Retina (tissue), 1 donor: ENCODE data around the gene NEK6.

Source experiments
- DNase-seq: peaks from one replicate; pipeline ENCODE4 v3.0.0-alpha.2; 2016

Gene NEK6

DNA sequence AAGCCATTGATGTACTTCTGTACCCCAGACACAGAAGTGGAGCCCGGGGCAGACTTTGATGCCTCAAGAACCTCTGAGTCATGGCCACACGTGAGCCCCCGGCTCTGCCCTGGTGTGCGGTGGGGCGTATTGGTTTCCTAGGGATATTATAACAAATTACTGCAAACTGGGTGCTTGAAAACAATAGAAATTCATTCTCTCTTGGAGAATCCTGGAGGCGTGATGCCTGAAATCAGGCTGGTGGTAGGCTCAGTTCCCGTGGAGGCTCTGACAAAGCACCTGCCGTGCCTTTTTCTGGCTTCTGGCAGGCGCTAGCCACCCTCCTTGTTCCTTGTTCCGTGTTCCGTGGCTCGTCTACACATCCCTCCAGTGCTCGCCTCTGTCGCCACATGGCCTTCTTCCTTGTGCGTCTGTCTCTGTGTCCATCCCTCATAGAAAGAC, 24.2 kb downstream of the NEK6 start:
- DNase-seq: no peak

DNA sequence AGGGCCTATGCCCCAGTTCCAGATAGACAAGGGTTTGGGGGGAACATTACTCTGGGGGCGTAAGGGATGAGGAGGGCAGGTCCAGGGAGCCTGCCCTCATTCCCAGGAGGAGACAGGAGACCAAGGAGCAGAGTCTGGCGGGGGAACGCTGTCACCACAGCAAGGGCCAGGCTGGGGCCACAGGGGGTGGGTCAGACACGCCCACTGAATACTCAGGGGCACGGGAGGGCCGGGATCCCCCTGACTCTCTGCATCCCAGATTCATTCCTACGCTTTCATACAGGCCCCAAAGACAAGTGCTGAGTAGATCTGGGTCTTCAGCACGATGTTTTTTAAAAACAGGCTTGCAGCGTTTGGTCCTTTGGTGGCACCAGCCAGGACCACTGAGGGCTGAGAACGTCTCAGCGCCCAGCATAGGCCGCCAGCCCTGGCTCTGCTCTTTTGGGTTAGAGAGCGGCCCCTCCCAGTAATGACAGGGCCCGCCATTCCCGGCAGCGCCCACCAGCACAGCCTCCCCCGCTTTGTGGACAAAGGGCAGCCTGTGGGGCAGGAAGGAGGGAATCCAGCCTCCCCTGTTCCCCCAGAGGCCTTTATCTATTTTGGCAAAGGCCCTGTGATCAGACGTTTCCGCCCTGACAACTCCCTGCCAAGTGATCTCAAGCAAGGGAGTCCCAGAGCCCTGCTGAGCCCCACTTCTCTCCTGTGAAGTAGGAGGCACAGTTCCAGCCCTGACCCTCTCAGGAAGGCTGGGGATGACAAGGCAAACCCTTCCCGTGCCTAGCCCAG, 24.9 kb downstream of the NEK6 start:
- DNase-seq: no peak

DNA sequence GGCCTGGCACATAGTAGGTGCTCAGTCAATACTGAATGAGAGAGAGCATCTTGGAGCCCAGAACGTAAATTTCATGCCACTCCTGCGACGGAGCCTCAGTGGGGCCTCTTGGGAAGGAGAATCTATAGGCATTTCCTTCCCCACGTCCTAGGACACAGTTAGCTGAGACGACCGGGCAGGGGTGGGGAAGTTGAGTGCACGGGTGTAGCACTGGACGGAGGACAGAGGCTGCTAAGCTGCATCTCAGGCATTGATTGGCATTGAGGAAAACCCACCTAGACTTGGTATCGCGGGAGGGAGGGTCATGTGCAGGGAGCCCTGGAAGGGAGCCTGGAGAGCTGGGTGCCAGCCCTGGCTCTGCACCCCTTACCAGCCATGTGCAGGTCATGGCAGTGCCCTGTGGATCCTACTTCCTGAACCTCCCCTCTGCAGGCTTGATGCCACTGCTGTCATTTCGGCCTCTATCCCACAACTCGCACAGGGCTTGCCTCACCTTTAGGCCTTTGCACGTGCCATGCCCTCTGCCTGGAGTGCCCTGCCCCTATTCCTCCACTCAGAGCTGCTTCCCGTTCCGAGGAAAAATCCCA, 25.6 kb downstream of the NEK6 start:
- no peak for DNase-seq

DNA sequence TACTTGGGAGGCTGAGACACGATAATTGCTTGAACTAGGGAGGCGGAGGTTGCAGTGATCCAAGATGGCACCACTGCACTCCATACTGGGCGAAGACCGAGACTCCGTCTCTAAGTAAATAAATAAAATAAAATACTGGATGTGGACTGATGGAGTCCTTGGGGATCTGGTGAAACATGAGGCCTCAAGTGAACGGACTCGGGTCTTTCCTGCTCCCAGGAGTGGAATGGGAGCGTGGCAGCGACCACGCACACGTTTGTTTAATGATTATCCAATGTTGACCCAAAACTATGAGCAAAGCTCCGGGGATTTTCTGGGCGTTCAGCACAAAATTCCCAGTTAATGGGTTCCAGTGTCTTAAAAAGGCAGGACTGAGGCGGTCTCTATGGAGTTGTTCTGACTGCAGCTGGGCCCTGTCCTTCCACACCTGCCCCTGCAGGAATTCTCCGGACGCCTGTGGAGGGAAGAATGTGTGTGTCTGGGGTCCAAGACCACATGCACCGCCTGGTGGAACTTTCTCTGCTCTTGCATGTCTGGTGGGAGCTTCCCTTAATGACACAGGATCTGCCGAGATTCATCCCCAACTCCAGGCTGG, 26.6 kb downstream of the NEK6 start:
- no peak for DNase-seq

DNA sequence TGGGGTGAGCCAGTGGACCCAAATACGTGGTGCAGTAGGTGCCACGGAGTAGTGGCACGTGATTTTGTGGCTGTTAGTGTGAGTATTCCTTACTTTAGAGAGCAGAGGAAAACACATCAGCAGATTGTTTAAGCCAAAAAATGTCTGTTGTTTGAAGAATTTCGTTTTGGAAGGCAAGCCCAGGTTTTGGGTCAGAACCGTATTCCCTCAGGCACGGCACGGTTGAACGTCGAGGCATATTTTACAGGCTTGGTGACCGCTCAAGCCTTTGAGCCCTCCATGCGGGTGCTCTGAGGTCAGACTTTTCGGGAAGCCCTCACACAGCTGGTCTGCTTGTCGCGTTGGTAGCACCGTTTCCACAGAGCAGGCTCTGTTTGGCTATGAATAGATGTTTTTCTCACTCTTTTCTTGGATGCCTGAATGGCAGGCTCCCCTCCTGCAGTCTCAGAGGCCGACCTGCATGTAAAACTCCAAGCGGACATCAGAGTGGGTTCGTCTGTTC, 27.2 kb downstream of the NEK6 start:
- DNase-seq: no peak

DNA sequence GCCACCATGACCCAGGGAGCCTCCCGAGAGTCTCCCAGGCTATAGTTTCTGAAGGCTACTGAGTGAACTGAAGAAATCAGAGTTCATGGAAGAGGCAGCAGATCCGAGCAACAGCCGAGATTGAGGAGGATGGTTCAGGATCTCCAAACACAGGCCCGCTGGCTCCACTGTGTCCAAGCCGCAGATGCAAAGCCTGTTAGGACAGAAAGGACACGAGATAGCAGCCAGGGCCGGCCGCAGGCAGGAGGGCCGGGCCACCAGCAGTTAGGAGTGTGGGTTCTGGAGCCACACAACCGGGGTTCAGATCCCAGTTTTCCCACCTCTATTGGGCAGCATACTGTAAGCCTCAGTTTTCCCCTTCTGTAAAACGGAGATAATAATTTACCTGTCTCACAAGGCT, 27.7 kb downstream of the NEK6 start:
- no peak for DNase-seq

DNA sequence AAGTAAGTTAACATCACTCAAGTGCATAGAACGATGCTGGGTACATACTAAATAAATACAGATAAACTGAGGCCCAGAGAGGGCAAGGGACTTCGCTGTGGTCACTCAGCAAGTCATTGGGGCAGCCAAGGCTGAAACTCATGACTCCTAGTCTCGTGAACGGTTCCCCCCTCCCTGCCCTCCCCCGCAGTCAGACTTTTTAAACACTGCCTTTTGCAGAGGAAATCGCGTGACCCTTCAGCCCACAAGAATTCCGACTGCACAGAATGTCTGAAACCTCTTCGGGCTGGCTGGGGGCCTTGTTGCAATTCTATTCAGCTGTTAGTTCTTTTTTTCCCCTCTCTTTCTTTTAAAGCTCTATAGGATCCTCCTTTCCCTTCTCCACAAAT, 28.1 kb downstream of the NEK6 start:
- DNase-seq: no peak

DNA sequence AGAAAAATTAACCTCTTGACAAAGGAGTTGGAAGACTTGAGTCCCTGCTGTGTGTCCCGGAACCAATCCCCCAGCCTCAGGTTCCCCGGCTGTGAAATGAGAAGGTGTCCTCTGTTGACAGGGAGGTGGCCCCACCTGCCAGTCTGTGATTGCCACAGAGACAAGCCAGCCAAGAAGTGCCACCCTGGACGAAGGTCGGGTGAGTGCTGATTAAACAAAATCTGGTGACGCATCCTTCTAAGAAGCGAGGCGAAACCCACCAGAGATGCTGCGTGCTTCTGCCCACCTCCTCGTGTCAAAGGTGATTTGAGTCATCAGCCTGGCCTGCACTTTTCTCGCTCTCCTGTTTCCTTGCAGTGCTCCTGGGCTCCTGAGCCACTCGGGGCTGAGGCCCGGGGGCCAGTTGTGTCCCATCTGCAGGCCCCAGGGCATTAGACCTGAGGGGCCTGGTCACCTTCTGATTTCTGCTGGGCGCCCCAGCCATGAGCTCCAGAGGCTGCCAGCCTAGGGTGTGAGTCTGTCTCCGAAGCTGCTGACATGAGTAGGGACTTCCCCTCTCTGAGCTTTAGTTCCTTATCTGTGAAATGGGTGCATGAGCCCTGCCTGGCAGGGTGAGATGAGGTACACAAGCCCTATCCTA, 28.7 kb downstream of the NEK6 start:
- DNase-seq: no peak

DNA sequence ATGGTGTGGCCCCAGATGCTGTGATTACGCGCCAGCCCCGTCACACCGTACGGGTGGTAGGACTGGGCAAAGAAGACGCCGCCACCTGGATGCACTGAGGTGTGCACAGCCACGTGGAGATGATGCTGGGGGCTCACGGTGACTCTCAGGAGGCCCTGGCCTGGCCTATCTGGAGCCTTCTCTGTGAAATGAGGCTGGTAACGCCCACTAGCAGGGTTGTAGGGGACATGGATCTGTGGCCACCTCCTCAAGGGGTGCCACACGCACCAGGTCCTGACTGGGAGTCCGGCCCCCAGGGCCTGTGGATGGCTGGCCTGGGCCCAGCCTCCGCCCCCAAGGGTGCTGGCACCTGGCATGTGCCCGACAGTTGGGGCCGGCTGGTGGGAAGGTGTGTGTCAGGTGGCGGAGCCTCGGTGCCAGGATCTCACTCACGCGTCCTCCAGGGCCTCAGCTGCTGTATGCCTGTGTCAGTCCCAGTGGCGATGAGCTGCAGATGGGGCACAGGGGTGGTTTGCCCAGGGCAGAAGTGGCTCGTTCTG, 32.4 kb downstream of the NEK6 start:
- no peak for DNase-seq

DNA sequence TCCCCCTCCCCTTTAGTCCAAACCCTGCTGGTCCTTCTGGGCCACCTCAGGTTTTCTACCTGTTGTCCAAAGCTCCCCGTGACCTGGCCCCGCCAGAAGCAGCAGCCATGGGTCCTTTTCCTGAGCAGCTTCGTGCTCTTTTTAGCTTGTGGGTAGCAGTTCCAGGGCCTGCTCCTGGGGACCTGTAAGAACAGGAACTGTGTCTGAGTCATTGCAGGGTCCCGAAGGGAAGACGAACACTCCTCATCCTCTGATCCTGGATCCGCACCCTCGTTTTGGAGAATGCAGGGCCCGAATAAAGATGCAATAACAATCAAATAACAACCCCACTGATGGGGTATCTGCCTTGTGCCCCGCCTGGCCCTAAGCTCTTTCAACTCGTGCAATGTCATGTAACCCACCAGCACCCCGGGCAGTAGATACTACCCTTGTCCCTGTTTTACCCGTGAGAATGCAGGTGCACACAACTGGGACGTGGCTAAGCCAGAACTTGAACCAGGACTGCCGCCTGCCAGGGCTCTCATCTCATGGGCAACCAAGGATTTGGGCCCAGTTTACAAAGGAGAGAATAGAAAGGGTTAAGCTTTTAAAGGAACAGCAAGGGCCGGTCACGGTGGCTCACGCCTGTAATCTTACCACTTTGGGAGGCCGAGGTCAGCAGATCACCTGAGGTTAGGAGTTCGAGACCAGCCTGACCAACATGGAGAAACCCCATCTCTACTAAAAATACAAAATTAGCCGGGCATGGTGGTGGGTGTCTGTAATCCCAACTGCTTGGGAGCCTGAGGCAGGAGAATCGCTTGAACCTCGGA, 33.2 kb downstream of the NEK6 start:
- DNase-seq: no peak

DNA sequence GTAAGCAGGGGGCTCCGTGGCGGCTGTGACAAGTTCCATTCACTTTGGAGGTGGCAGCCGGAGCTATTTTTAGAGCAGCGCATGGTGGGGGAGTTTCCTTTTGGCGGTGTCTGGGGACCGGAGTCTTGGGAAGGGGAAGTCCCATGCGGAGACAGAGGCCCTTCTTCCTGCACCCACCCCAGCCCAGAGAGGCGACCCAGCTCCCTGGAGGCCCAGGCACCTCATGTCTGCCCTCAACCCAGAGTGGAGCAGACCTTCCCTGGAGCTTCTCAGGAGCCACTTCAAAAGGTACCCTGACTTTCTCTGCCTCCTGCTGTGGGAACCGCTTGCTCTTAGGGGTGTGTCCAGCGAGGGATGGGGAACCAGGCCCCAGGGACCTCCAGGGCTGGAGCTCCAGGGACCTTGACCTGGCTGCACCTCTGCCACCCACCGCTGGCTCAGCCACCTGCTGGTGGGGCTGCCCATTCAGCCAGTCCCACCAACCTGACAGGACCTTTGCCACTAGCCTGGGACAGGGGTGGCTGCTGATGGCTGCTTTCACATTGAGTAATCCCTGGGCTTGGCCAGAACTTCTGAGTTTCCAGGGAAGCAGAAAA, 34.1 kb downstream of the NEK6 start:
- DNase-seq: no peak

DNA sequence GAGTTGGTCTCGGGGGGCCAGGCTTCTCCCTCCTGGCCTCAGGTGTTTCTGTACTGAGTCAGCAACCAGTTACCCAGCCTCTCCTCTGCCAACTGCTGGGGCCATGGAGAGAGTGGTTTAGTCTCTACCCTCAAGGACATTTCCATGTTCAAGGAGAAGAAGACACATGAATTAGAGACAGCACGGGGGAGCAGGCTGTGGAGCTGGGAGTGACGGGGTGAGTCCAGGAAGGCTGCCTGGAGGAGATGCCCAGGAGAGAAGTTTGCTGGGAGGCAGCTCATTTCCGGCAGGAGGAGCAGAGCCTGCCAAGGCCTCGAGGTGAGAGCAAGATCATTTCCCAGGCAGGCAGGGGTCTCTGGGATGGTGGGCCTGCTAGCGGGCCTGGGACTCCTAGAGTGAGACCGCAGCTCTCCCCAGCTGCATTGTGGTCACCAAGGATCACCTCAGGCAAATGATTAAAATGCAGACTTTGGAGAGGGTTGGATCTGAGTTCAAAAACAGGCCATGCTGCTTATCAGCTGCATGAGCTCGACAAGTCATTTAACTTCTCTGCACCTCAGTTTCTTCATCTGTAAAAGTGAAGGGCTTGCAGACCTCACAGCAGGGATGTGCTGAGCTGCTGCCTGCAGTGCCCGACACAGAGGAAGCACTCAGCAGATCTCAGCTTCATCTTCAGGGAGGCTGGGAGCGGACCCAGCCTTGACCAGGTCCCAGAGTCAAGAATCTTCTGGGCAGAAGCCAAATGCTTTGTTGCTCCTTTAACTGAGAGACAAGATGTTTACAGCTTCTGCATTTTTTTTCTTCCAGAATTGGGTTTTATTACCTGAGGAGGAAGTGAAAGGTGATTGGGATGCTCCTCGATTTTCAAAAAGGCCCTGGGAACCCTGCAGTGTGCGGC, 35.2 kb downstream of the NEK6 start:
- DNase-seq: no peak

DNA sequence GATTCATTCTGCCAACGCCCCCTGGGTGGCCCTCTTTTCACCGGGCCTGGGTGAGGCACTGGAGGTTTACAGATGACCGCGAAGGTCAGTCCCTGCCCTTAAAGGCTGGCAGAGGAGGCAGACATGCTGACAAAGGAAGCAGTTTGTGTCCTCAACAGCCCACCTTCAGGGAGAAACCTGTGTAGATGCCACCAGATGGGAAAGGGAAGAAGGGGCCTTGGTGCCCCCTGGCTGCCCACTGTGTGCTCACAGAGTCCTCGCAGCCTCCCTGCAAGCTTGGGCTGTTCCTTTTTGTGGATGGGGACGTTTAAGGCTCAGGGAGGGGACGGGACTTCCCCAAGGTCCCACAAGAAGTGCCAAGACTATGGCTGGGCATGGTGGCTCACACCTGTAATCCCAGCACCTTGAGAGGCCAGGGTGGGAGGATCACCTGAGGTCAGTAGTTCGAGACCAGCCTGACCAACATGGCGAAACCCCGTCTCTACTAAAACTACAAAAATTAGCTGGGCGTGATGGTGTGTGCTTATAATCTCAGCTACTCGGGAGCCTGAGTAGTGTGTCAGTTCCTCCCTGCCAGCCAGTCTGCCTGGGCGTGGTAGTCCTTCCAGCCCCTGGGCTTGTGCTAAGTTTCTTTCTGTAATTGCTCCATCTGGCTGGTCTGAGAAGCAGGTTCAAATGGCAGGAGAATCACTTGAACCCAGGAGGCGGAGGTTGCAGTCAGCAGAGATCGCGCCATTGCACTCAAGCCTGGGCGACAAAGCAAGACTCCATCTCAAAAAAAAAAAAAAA, 36.2 kb downstream of the NEK6 start:
- DNase-seq: no peak

DNA sequence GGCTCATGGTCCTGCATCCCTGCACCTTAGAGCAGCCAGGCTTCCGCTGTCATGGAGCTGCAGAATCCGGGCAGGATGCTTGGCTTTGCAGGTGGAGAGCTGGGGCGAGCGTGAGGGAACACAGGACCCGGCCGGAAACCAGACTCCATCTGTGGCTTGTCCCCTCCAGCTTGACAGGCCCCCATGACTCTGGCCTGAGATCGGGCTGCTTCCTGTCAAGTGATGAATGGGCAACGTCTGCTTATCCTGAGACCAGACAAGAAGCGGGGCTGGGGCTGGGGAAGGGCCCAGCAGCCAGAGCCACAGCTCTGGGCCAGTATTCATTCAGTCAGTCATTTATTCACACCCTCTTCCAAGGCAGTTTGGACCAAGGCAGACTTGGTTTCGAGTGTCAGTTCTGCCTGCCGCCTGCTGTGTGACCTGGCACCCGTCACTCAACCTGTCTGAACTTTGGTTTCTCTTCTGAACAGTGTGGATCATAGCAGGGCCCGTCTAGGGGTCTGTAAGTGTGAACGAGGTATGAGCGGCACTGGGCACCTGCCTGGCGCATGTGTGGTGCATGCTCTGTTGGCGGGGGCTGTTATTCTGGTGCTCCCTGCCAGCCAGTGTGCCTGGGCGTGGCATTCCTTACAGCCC, 37.5 kb downstream of the NEK6 start:
- no peak for DNase-seq

DNA sequence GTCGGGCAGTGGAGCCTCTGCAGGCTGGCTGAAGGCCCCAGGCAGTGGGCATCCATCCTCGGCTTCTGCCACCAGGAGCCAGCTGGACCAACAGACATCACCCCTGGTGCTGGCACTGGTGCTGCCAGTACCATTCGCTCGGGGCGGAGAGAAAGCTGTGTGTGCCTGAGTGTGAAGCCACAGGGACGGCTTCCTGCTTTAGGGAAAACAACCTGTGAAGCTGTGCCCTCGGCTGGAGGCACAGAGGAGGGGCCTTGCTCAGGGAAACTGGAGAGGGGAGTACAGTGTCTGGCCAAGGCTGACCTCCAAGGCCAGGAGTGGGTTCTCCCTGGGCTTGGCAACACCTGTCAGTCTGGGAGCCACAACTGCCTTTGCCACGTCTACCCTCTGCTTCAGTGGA, 38.3 kb downstream of the NEK6 start:
- DNase-seq: no peak

DNA sequence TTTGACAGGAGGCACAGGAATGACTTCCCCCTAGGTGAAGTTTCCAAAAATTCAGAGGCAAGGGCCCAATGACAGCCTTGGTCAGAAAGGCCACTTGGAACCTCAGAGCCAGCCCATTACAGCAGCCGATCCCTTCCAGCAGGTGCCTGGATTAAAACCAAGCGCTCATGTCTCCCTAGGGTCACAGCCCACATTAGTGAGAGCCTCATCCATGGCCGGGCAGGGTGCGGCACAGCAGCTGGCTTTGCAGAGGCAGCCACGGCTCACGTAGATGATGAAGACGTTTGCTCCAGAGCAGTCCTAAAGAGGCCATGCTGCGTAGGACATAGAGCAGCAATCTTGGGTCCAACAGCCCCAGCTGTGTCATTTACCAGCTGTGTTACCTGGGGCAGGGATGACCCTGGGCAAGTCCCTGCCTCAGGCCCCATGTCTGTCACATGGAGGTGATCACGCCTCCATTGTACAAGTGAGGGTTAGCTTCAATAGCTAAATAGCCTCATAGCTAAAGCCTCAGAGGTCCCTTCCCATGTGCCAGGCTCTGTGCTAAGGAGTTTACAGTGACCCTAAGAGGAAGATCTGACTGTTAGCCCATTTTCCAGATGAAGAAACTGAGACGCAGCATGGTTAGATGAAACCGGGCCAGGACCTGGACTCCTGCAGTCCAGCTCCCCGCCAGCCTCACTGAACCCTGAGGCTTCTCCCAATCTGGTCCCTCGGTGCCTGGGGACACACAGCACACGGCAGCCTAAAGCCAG, 39.2 kb downstream of the NEK6 start:
- DNase-seq: no peak

DNA sequence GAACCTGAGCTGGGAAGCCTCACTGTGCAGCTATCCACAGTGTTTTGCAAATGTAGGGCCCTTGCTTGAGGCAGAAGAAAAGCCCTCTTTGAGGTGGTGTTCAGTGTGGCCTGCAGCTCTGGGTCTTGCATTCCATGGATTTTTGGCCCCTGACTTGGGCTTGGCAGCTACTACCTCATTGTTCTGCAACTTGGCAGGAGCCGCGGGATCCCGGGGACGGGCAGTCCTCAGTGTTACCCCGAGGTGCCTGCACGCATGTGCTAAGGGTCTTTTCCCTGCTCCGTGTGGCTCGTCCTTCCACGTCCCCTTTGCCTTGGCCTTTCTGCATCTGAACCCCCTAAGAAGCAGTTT, 39.8 kb downstream of the NEK6 start:
- no peak for DNase-seq

DNA sequence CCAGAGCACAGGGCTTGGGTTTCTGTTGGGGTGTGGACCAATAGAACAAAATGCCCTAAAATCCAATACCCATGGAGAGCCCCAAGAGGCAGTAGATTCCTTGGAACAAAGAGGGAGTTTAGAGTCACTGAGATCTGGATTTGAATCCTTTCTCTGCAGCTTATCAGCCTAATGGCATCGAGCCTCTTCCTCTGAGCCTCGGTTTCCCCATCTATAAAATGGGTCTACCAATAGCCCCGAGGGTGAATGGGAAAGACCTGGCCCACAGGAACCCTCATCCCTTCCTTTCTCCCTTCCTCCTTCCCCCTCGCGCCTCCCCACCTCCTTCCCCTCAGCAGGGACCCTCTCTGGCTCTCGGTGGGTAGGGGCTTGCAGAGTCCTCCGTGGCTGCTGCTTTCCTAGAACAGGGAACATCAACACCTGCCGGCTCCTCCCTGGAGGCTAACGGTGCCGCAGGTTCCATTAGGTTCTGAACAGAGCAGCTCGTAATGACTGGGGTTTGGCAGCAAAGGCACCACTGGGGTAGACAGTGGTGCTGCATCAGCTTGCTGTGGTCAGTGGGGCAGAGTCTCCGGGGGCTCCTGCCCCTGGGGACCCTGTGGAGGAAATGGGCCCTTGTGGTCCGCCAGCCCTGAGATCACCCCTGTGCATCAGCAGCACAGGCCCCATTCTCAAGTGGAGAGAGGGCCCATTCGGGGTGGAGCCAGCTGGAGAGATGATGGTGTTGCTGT, 40.3 kb downstream of the NEK6 start:
- DNase-seq: no peak
